Measurements from ENCODE around the gene SH3RF1.
A peak's percentile ranks its signal among the peaks of the same experiment; 100 is the strongest.

The SH3RF1 gene

GRCh38 chr4:169253113-169253671 is 17.6 kb downstream of the SH3RF1 start:
- DNase-seq (ENCODE audit: extremely low spot score, insufficient read length, low read depth) (no peak), FAIRE-seq (no peak)

- FAIRE-seq (peak; percentile 78), DNase-seq (ENCODE audit: extremely low spot score, insufficient read length, low read depth) (no peak)
Observed at GRCh38 chr4:169252339-169253112, 18.2 kb downstream of the SH3RF1 start.

- no peak for FAIRE-seq
- no peak for DNase-seq (ENCODE audit: extremely low spot score, insufficient read length, low read depth)
Observed at GRCh38 chr4:169251291-169252235, 19.2 kb downstream of the SH3RF1 start.

- DNase-seq (ENCODE audit: extremely low spot score, insufficient read length, low read depth): no peak
- peak; percentile 38 for FAIRE-seq
Observed at GRCh38 chr4:169250796-169251195, 20.0 kb downstream of the SH3RF1 start.

- no peak for DNase-seq (ENCODE audit: extremely low spot score, insufficient read length, low read depth)
- FAIRE-seq: no peak
Observed at GRCh38 chr4:169249999-169250398, 20.8 kb downstream of the SH3RF1 start.

GRCh38 chr4:169249214-169249973 is 21.4 kb downstream of the SH3RF1 start:
- no peak for DNase-seq (ENCODE audit: extremely low spot score, insufficient read length, low read depth)
- FAIRE-seq: peak; percentile 61

- DNase-seq (ENCODE audit: extremely low spot score, insufficient read length, low read depth) (no peak), FAIRE-seq (peak; percentile 48)
Observed at GRCh38 chr4:169248645-169249044, 22.1 kb downstream of the SH3RF1 start.

- DNase-seq (ENCODE audit: extremely low spot score, insufficient read length, low read depth) (no peak), FAIRE-seq (no peak)
Observed at GRCh38 chr4:169246957-169247396, 23.8 kb downstream of the SH3RF1 start.

- FAIRE-seq (no peak), DNase-seq (ENCODE audit: extremely low spot score, insufficient read length, low read depth) (no peak)
Observed at GRCh38 chr4:169246279-169246678, 24.5 kb downstream of the SH3RF1 start.

GRCh38 chr4:169245061-169245460 is 25.7 kb downstream of the SH3RF1 start:
- DNase-seq (ENCODE audit: extremely low spot score, insufficient read length, low read depth) (no peak), FAIRE-seq (no peak)

- DNase-seq (ENCODE audit: extremely low spot score, insufficient read length, low read depth): no peak
- FAIRE-seq: no peak
Observed at GRCh38 chr4:169243825-169244609, 26.7 kb downstream of the SH3RF1 start.

- no peak for FAIRE-seq
- no peak for DNase-seq (ENCODE audit: extremely low spot score, insufficient read length, low read depth)
Observed at GRCh38 chr4:169241464-169241863, 29.3 kb downstream of the SH3RF1 start.

GRCh38 chr4:169239221-169239905 is 31.4 kb downstream of the SH3RF1 start:
- FAIRE-seq (no peak), DNase-seq (ENCODE audit: extremely low spot score, insufficient read length, low read depth) (no peak)

GRCh38 chr4:169238445-169238844 is 32.3 kb downstream of the SH3RF1 start:
- FAIRE-seq (no peak), DNase-seq (ENCODE audit: extremely low spot score, insufficient read length, low read depth) (no peak)

GRCh38 chr4:169236873-169237626 is 33.7 kb downstream of the SH3RF1 start:
- DNase-seq (ENCODE audit: extremely low spot score, insufficient read length, low read depth): no peak
- no peak for FAIRE-seq

GRCh38 chr4:169236078-169236477 is 34.7 kb downstream of the SH3RF1 start:
- FAIRE-seq: no peak
- no peak for DNase-seq (ENCODE audit: extremely low spot score, insufficient read length, low read depth)

GRCh38 chr4:169234137-169234855 is 36.5 kb downstream of the SH3RF1 start:
- DNase-seq (ENCODE audit: extremely low spot score, insufficient read length, low read depth) (no peak), FAIRE-seq (peak; percentile 12)

Measured in GM18507 (cell line).